Karpas-422 (cell line): ENCODE measurements around the gene ZNF331. TPM values are rescaled to one million over a fixed set of nuclear protein-coding genes. Genes with fewer than 3 reads are reported as not detected.

Experiments
- DNase-seq: peaks from one replicate; pipeline ENCODE4 v3.0.0-alpha.2; 2015
- H2AFZ ChIP-seq: fragments of 200-600 bp; sonication (generic); 2 replicates; pipeline ENCODE4 v1.6.1; 2014; ENCODE audit warnings: antibody characterized with exemption, low read length, mixed read lengths
- H3K27ac ChIP-seq: fragments of 200-600 bp; sonication (generic); 2 replicates; pipeline ENCODE4 v1.5.1; 2014; ENCODE audit warnings: mild to moderate bottlenecking, low read length, moderate library complexity
- H3K27me3 ChIP-seq: fragments of 200-600 bp; sonication (generic); 2 replicates; pipeline ENCODE4 v1.6.1; 2014; ENCODE audit warnings: low read length, mixed read lengths
- H3K36me3 ChIP-seq: fragments of 200-600 bp; sonication (generic); 2 replicates; pipeline ENCODE4 v1.6.1; 2014; ENCODE audit warnings: low read length, mixed read lengths; ENCODE audit not compliant: insufficient read depth
- H3K4me1 ChIP-seq: fragments of 200-600 bp; sonication (generic); 2 replicates; pipeline ENCODE4 v1.6.1; 2014; ENCODE audit warnings: mild to moderate bottlenecking, low read length, mixed read lengths
- H3K4me2 ChIP-seq: fragments of 200-600 bp; sonication (generic); 2 replicates; pipeline ENCODE4 v1.6.1; 2014; ENCODE audit warnings: low read length, low read depth, mild to moderate bottlenecking; ENCODE audit not compliant: poor library complexity, severe bottlenecking
- H3K4me3 ChIP-seq: fragments of 200-600 bp; sonication (generic); 2 replicates; pipeline ENCODE4 v1.5.1; 2014; ENCODE audit warnings: mild to moderate bottlenecking, antibody characterized with exemption, low read length, mixed read lengths
- H3K79me2 ChIP-seq: fragments of 200-600 bp; sonication (generic); 2 replicates; pipeline ENCODE4 v1.6.1; 2014; ENCODE audit warnings: mild to moderate bottlenecking, low read length, mixed read lengths
- H3K9ac ChIP-seq: fragments of 200-600 bp; sonication (generic); 2 replicates; pipeline ENCODE4 v1.6.0; 2014; ENCODE audit warnings: low read length
- H3K9me2 ChIP-seq: fragments of 200-600 bp; sonication (generic), shearing (Covaris generic); replicated peaks from 2 replicates; pipeline ENCODE4 v1.6.0; 2014; ENCODE audit warnings: mild to moderate bottlenecking, low read length, moderate library complexity; ENCODE audit not compliant: insufficient read depth
- H3K9me3 ChIP-seq: fragments of 300-700, 200-600 bp; sonication (generic); 2 replicates; pipeline ENCODE4 v1.6.1; 2014; ENCODE audit warnings: low read length, mixed read lengths
- H4K20me1 ChIP-seq: fragments of 200-600 bp; sonication (generic); 2 replicates; pipeline ENCODE4 v1.6.1; 2014; ENCODE audit warnings: mild to moderate bottlenecking, antibody characterized with exemption, low read length, low read depth; ENCODE audit not compliant: insufficient read depth
- total RNA-seq: library from RNA; depleted of rRNA; stranded (reverse); fragments of >200 nt; shearing (Covaris generic); gene quantifications from 2 replicates; pipeline ENCODE4 v1.2.3, GENCODE V29; 2014; ENCODE audit warnings: low replicate concordance

Gene ZNF331
- total RNA-seq, 1 experiment from 2014 or later: 21.7 TPM

GRCh38 chr19:53531457-53531856, 6.5 kb upstream of the ZNF331 start:
- H3K27ac ChIP-seq: no peak overlapping the region
- H3K27me3 ChIP-seq: no peaks in the 10 kb centered on the region
- H3K36me3 ChIP-seq: no peaks in the 10 kb centered on the region
- H3K79me2 ChIP-seq: no peaks in the 10 kb centered on the region
- H3K9me3 ChIP-seq: no peaks in the 10 kb centered on the region
- no peaks in the 10 kb centered on the region for H3K4me1 ChIP-seq
- DNase-seq: no peak
- H3K9ac ChIP-seq: no peak overlapping the region
- no peak overlapping the region for H2AFZ ChIP-seq
- H3K4me2 ChIP-seq: no peak overlapping the region
- H4K20me1 ChIP-seq: no peaks in the 10 kb centered on the region
- no peaks in the 10 kb centered on the region for H3K9me2 ChIP-seq
- no peak overlapping the region for H3K4me3 ChIP-seq

GRCh38 chr19:53532362-53532761, 5.6 kb upstream of the ZNF331 start:
- Histone ChIP-seq H3K9me2 (no peaks in the 10 kb centered on the region), H3K79me2 (peaks cover 3% of the 10 kb centered on the region; the same call in 1 of the 2 replicates), H3K9ac (no peak overlapping the region), H4K20me1 (no peaks in the 10 kb centered on the region), H3K36me3 (no peaks in the 10 kb centered on the region), H3K4me1 (peaks cover 6% of the 10 kb centered on the region), H3K27ac (no peak overlapping the region), H3K4me2 (no peak overlapping the region), H3K4me3 (no peak overlapping the region), H3K27me3 (no peaks in the 10 kb centered on the region), H2AFZ (no peak overlapping the region), H3K9me3 (no peaks in the 10 kb centered on the region)
- DNase-seq: no peak

- H3K4me1 ChIP-seq: peaks cover 15% of the 10 kb centered on the region
- no peaks in the 10 kb centered on the region for H3K9me3 ChIP-seq
- DNase-seq: no peak
- no peak overlapping the region for H3K9ac ChIP-seq
- H3K4me2 ChIP-seq: peak overlapping the region; percentile 87
- H3K27me3 ChIP-seq: no peaks in the 10 kb centered on the region
- H3K27ac ChIP-seq: no peak overlapping the region
- H3K4me3 ChIP-seq: no peak overlapping the region
- H3K79me2 ChIP-seq: peaks cover 30% of the 10 kb centered on the region
- H3K9me2 ChIP-seq: no peaks in the 10 kb centered on the region
- H3K36me3 ChIP-seq: no peaks in the 10 kb centered on the region
- no peak overlapping the region for H2AFZ ChIP-seq
- no peaks in the 10 kb centered on the region for H4K20me1 ChIP-seq
Measured at GRCh38 chr19:53536225-53536548, 1.8 kb upstream of the ZNF331 start.

DNA sequence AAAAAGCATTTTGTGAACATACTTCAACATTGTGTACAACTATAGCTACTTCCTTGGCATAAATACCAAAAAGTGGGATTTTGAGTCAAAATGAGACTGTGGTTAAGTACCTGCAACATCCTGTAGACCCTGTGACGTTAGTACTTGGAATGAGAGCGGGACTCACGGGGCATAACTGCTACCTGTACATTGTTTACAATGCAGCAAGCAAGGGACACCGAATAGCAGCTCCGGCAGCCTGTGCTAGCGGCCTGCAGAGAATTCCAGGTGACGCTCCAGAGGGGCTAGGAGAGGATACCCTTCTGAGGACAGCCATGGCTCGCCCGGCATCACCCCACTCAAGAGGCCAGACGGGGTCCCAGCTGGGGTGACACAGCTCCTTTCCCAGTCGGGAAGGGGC, 824 bp upstream of the ZNF331 start:
- H4K20me1 ChIP-seq: no peaks in the 10 kb centered on the region
- H2AFZ ChIP-seq: peak overlapping the region; percentile 95
- H3K79me2 ChIP-seq: peaks cover 37% of the 10 kb centered on the region
- H3K27ac ChIP-seq: no peak overlapping the region; the same call in 1 of the 2 replicates
- H3K4me1 ChIP-seq: peaks cover 15% of the 10 kb centered on the region
- no peak for DNase-seq
- no peaks in the 10 kb centered on the region for H3K9me2 ChIP-seq
- peak overlapping the region; percentile 87 for H3K9ac ChIP-seq
- H3K27me3 ChIP-seq: no peaks in the 10 kb centered on the region
- no peaks in the 10 kb centered on the region for H3K9me3 ChIP-seq
- peak overlapping the region; percentile 83 for H3K4me3 ChIP-seq
- H3K36me3 ChIP-seq: peaks cover 7% of the 10 kb centered on the region; the same call in 1 of the 2 replicates
- peak overlapping the region; percentile 87 for H3K4me2 ChIP-seq

- Histone ChIP-seq H3K4me2 (peak overlapping the region; percentile 87), H2AFZ (peak overlapping the region; percentile 47; the same call in 1 of the 2 replicates), H3K27ac (no peak overlapping the region), H3K79me2 (peaks cover 41% of the 10 kb centered on the region), H4K20me1 (no peaks in the 10 kb centered on the region), H3K9me2 (no peaks in the 10 kb centered on the region), H3K9ac (peak overlapping the region; percentile 87), H3K9me3 (no peaks in the 10 kb centered on the region), H3K27me3 (no peaks in the 10 kb centered on the region), H3K36me3 (peaks cover 7% of the 10 kb centered on the region; the same call in 1 of the 2 replicates), H3K4me1 (peaks cover 15% of the 10 kb centered on the region), H3K4me3 (peak overlapping the region; percentile 83)
- peak; percentile 60 for DNase-seq
Measured at GRCh38 chr19:53538378-53539109, 599 bp downstream of the ZNF331 start.

- H3K4me1 ChIP-seq: peaks cover 15% of the 10 kb centered on the region
- H3K9ac ChIP-seq: no peak overlapping the region
- peaks cover 7% of the 10 kb centered on the region; the same call in 1 of the 2 replicates for H3K36me3 ChIP-seq
- H3K4me2 ChIP-seq: no peak overlapping the region
- no peaks in the 10 kb centered on the region for H3K9me2 ChIP-seq
- H3K4me3 ChIP-seq: no peak overlapping the region
- H4K20me1 ChIP-seq: no peaks in the 10 kb centered on the region
- H3K79me2 ChIP-seq: peaks cover 51% of the 10 kb centered on the region
- H3K27me3 ChIP-seq: no peaks in the 10 kb centered on the region
- H3K27ac ChIP-seq: no peak overlapping the region
- no peak overlapping the region for H2AFZ ChIP-seq
- H3K9me3 ChIP-seq: no peaks in the 10 kb centered on the region
- no peak for DNase-seq
Measured at GRCh38 chr19:53540091-53540490, 2.1 kb downstream of the ZNF331 start.

DNA sequence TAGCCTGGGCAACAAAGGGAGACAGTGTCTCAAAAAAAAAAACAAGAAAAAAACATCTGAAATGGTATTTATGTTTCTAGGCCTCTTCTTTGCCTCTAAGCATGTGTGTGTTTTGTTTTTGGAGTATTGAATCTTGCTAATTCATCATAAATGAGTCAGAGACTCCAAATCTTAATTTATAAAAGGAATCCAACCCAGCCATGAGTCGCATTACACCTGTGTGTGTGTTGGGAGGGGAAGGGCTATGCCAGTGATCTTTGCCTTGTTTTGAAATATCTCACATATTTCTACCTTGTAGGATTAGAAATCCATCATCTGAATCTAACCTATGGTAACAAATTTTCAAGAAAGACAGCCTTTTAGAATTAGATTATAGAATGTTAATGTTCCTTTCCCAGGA, 4.0 kb downstream of the ZNF331 start:
- no peaks in the 10 kb centered on the region for H3K27me3 ChIP-seq
- no peaks in the 10 kb centered on the region for H4K20me1 ChIP-seq
- H3K36me3 ChIP-seq: peaks cover 9% of the 10 kb centered on the region; the same call in 1 of the 2 replicates
- H2AFZ ChIP-seq: no peak overlapping the region
- no peak overlapping the region for H3K27ac ChIP-seq
- no peak overlapping the region for H3K9ac ChIP-seq
- H3K4me1 ChIP-seq: peaks cover 12% of the 10 kb centered on the region
- no peaks in the 10 kb centered on the region for H3K9me3 ChIP-seq
- DNase-seq: no peak
- H3K79me2 ChIP-seq: peaks cover 68% of the 10 kb centered on the region
- H3K4me2 ChIP-seq: no peak overlapping the region
- H3K4me3 ChIP-seq: no peak overlapping the region
- no peaks in the 10 kb centered on the region for H3K9me2 ChIP-seq

- Histone ChIP-seq H3K9ac (no peak overlapping the region), H3K36me3 (peaks cover 14% of the 10 kb centered on the region; the same call in 1 of the 2 replicates), H4K20me1 (no peaks in the 10 kb centered on the region), H3K27me3 (no peaks in the 10 kb centered on the region), H3K79me2 (peaks cover 73% of the 10 kb centered on the region), H3K4me1 (no peaks in the 10 kb centered on the region), H3K27ac (no peak overlapping the region), H3K9me2 (no peaks in the 10 kb centered on the region), H2AFZ (no peak overlapping the region), H3K4me2 (no peak overlapping the region), H3K9me3 (no peaks in the 10 kb centered on the region), H3K4me3 (no peak overlapping the region)
- no peak for DNase-seq
Measured at GRCh38 chr19:53545271-53546065, 7.5 kb downstream of the ZNF331 start.
